MCF 10A (cell line): ENCODE measurements around the gene MAP7D1. TPM values are rescaled to one million over a fixed set of nuclear protein-coding genes. Genes with fewer than 3 reads are reported as not detected.

ENCODE experiments used
- BruUV-seq: library from RNA; stranded (reverse); fragments of 400-500 nt; replicated peaks from 2 replicates; lab custom pipeline; 2021; lab: Mats Ljungman, UMichigan
- CTCF ChIA-PET: fragments of 300-600 bp; sonication (Branson Sonifier 250); formaldehyde crosslinking; extraction: SDS; loops from one replicate; lab custom pipeline; 2021; ENCODE audit warnings: antibody characterized with exemption, inconsistent platforms; lab: Yijun Ruan, JAX
- POLR2A ChIA-PET: fragments of 300-600, 350-650 bp; sonication (Branson Sonifier 250); formaldehyde crosslinking; extraction: SDS; loops from one replicate; lab custom pipeline; 2020; ENCODE audit warnings: antibody characterized with exemption, inconsistent platforms; lab: Yijun Ruan, JAX
- DNase-seq: peaks from one replicate; pipeline ENCODE4 v3.0.0-alpha.2; 2018; ENCODE audit not compliant: unreplicated experiment
- H3K27ac Mint-ChIP-seq: one replicate; pipeline ENCODE4 v1.8.0; 2022; ENCODE audit warnings: mild to moderate bottlenecking, low read depth, mixed read lengths; ENCODE audit not compliant: unreplicated experiment
- H3K27me3 Mint-ChIP-seq: one replicate; pipeline ENCODE4 v1.8.0; 2022; ENCODE audit warnings: mixed read lengths; ENCODE audit not compliant: insufficient read depth, unreplicated experiment
- H3K36me3 Mint-ChIP-seq: one replicate; pipeline ENCODE4 v1.8.0; 2022; ENCODE audit warnings: mild to moderate bottlenecking, moderate library complexity, mixed read lengths; ENCODE audit not compliant: insufficient read depth, unreplicated experiment
- H3K4me1 Mint-ChIP-seq: one replicate; pipeline ENCODE4 v1.8.0; 2022; ENCODE audit warnings: mixed read lengths; ENCODE audit not compliant: insufficient read depth, unreplicated experiment
- H3K4me3 Mint-ChIP-seq: one replicate; pipeline ENCODE4 v1.8.0; 2022; ENCODE audit warnings: mild to moderate bottlenecking, moderate library complexity, mixed read lengths; ENCODE audit not compliant: unreplicated experiment
- H3K9me3 Mint-ChIP-seq: one replicate; pipeline ENCODE4 v1.8.0; 2022; ENCODE audit warnings: mixed read lengths; ENCODE audit not compliant: unreplicated experiment
- intact Hi-C: fragments of 100-400 bp; cut with micrococcal nuclease; formaldehyde crosslinking; loops from 2 replicates; pipeline ENCODE4 v1.14.1; 2022
- total RNA-seq: library from RNA; stranded (reverse); gene quantifications from 2 replicates; pipeline ENCODE4 v1.2.3, GENCODE V29; 2022
- TF ChIP-seq, protein P1 (sequence below): fragments of 200-600 bp; IDR thresholded peaks from one replicate; pipeline ENCODE4 v1.8.0; 2022; ENCODE audit warnings: antibody characterized with exemption, mild to moderate bottlenecking; ENCODE audit not compliant: unreplicated experiment

MAP7D1 gene
- total RNA-seq, 1 experiment from 2014 or later = 170 TPM

DNA sequence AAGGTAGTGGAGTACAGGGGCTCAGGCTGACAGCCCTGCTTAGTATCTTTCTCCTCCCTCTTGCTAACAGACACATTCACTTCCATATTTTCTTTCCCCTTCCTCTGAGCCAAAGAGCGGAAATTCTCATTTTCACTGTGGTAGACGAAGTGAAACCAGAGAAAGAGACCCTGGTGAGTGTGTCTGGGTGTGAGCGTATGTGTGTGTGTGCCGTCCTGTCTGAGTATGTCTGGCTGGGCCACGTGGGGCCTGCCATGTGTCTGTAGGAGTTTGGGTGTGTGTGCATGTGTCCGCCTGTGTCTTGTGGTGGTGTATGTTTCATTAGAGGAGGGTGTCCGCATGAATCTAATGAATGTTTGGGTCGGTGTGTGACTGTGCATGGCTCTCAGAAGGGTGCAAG, 32.6 kb upstream of the MAP7D1 start:
- no peak for DNase-seq
- no peaks in the 10 kb centered on the region for H3K4me1 Mint-ChIP-seq
- H3K27ac Mint-ChIP-seq = no peak overlapping the region
- no peaks in the 10 kb centered on the region for H3K36me3 Mint-ChIP-seq
- H3K9me3 Mint-ChIP-seq = no peaks in the 10 kb centered on the region
- BruUV-seq = no TSS peak
- ChIA-PET POLR2A (no interaction called here), CTCF (no interaction called here)
- intact Hi-C loops = no loop called here
- H3K27me3 Mint-ChIP-seq = peaks cover 21% of the 10 kb centered on the region
- TF ChIP-seq, protein P1, sequence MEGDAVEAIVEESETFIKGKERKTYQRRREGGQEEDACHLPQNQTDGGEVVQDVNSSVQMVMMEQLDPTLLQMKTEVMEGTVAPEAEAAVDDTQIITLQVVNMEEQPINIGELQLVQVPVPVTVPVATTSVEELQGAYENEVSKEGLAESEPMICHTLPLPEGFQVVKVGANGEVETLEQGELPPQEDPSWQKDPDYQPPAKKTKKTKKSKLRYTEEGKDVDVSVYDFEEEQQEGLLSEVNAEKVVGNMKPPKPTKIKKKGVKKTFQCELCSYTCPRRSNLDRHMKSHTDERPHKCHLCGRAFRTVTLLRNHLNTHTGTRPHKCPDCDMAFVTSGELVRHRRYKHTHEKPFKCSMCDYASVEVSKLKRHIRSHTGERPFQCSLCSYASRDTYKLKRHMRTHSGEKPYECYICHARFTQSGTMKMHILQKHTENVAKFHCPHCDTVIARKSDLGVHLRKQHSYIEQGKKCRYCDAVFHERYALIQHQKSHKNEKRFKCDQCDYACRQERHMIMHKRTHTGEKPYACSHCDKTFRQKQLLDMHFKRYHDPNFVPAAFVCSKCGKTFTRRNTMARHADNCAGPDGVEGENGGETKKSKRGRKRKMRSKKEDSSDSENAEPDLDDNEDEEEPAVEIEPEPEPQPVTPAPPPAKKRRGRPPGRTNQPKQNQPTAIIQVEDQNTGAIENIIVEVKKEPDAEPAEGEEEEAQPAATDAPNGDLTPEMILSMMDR = no peak
- no peak overlapping the region for H3K4me3 Mint-ChIP-seq

DNA sequence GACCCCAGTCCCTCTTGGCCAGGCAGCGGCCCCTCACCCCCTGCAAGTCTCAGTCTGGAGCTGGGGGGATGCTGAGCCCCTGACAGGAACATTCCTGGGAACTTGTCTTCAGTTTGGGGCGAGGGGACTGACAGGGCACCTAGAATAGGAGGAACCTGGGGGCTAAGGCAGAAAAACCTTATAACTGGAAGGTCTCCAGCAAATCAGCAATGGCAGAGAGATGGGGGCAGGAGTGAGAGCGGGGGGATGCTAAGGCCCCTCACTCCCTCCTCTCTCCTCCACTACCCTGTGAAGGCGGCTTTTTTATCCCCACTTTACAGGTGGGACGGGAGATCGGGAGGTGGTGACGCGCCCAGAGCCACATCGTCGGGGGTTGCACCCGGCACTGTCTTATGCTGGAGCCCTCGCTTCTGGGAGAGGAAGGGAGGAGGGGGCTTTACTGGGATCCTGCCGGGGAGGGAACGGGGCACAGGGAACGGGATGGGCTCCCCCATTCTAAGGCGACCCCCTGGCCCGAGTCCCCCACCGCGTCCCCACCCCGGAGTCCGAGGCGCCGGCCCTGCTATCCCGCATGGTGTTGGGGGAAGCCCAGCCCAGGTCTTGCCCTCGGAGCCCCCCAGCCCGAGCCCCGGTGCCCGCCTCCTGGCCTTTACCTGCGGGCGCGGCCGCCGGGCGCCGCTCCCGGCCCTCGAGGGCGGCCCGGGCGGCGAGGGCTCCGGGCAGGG, 31.4 kb upstream of the MAP7D1 start:
- Mint-ChIP-seq H3K4me1 (no peaks in the 10 kb centered on the region), H3K4me3 (peak overlapping the region; percentile 23), H3K27ac (no peak overlapping the region), H3K9me3 (no peaks in the 10 kb centered on the region), H3K27me3 (peaks cover 21% of the 10 kb centered on the region), H3K36me3 (peaks cover 5% of the 10 kb centered on the region)
- no TSS peak for BruUV-seq
- CTCF ChIA-PET = no interaction called here
- POLR2A ChIA-PET = no interaction called here
- intact Hi-C loops = no loop called here
- TF ChIP-seq, protein P1 = no peak
- DNase-seq = no peak

DNA sequence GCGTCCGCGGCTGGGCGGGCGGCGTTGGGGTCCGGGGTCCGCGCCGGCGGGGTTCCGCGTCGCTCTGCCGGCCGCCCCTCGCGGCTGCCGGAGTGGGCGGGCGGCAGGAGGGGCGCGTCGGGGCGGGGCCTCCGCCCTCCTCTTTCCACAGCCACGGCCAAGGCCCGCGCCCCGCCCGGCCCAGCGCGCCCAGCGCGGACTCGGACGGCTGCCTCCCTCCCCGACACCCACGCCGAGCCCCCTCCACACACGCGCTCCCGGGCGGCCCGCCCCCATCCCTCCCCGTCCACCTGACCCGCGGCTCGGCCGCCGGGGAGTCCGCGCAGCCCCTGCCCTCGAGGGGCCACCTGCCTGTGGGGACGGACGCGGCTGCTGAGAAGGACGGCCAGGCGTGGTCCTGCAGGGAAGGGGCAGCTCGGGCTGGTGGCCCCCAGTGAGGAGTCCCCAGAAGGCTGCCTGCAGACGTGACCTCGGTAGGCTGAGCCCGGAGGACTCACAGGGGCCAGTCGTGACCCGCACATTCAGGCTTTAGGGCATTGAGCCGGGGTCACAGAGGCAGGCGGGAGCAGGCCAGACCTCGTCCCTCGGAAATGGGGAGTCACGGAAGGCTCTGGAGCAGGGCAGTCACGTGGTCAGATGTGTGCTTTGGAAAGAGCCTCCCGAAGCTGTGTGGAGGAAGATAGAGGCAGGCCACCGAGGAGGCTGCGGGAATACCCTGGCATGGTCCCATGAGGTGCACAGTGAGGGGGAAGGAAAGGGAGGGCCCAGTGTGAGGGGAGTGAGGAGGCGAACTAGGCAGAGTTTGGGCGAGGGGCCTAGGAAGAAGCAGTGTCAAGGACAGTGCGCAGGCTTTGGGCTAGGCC, 30.6 kb upstream of the MAP7D1 start, which contains the start of gene COL8A2:
Gene COL8A2, minus strand, starts transcription at position 94 of the 863 bp plus-strand sequence. CDS start 24,980 bp downstream, outside the sequence.
- CTCF ChIA-PET = no interaction called here
- Mint-ChIP-seq H3K4me1 (no peaks in the 10 kb centered on the region), H3K27ac (no peak within 1 kb of the TSS), H3K36me3 (peaks cover 5% of the 10 kb centered on the region), H3K9me3 (no peaks in the 10 kb centered on the region), H3K27me3 (peaks cover 21% of the 10 kb centered on the region), H3K4me3 (peak within 1 kb of the TSS; percentile 23)
- TF ChIP-seq, protein P1 = no peak
- POLR2A ChIA-PET = no interaction called here
- BruUV-seq = no TSS peak
- intact Hi-C loops = no loop called here
- DNase-seq = no peak

DNA sequence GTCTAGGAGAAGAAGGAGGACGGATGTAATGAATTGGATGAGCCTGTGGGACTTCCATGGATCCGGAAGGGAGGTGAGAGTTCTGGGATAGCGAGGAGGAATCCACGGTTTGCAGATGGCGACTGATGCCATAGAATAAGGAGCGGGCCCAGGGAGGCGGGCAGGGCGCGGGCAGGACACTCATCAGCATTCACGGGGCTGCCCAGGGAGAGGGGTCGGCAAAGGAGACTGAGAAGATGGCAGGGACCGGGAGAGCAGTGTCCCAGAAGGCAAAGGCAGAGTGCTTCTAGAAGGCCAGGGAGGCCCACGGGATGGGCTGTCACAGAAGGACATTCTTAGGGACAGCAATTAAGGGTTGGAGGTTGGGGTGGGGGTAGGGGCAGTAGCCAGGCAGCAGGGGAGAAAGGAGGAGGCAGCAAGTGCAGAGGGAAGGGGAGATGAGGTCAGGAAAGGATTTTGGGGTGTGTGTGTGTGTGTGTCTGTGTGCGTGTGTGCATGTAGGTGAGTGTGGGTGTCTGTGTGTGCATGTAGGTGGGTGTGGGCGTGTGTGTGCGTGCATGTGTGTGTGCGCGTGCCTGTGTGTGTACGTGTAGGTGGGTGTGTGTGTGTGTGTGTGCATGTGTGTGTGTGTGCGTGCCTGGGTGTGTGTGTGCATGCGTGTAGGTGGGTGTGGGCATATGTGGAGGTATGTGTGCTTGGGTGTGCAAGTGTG, 29.8 kb upstream of the MAP7D1 start:
- no peak overlapping the region for H3K27ac Mint-ChIP-seq
- no peak overlapping the region for H3K4me3 Mint-ChIP-seq
- peaks cover 21% of the 10 kb centered on the region for H3K27me3 Mint-ChIP-seq

More for the DNA sequence above, 29.8 kb upstream of the MAP7D1 start:
- TF ChIP-seq, protein P1 = no peak
- Mint-ChIP-seq H3K36me3 (peaks cover 5% of the 10 kb centered on the region), H3K4me1 (no peaks in the 10 kb centered on the region), H3K9me3 (no peaks in the 10 kb centered on the region)
- POLR2A ChIA-PET = no interaction called here
- DNase-seq = no peak
- CTCF ChIA-PET = no interaction called here
- no TSS peak for BruUV-seq
- intact Hi-C loops = no loop called here
